ENCODE measurements around the gene MMP2.

GRCh38 chr16:55467898-55468297, 11.1 kb upstream of the MMP2 start:
- TF ChIP-seq, protein P1, sequence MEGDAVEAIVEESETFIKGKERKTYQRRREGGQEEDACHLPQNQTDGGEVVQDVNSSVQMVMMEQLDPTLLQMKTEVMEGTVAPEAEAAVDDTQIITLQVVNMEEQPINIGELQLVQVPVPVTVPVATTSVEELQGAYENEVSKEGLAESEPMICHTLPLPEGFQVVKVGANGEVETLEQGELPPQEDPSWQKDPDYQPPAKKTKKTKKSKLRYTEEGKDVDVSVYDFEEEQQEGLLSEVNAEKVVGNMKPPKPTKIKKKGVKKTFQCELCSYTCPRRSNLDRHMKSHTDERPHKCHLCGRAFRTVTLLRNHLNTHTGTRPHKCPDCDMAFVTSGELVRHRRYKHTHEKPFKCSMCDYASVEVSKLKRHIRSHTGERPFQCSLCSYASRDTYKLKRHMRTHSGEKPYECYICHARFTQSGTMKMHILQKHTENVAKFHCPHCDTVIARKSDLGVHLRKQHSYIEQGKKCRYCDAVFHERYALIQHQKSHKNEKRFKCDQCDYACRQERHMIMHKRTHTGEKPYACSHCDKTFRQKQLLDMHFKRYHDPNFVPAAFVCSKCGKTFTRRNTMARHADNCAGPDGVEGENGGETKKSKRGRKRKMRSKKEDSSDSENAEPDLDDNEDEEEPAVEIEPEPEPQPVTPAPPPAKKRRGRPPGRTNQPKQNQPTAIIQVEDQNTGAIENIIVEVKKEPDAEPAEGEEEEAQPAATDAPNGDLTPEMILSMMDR (IDR thresholded peaks at IDR 0.05), result no peak
- TF ChIP-seq POLR2A (IDR thresholded peaks at IDR 0.05), result no peak
